ENCODE measurements around the gene ZBED4. TPM values are rescaled to one million over a fixed set of nuclear protein-coding genes. Genes with fewer than 3 reads are reported as not detected.

The ZBED4 gene, protein sequence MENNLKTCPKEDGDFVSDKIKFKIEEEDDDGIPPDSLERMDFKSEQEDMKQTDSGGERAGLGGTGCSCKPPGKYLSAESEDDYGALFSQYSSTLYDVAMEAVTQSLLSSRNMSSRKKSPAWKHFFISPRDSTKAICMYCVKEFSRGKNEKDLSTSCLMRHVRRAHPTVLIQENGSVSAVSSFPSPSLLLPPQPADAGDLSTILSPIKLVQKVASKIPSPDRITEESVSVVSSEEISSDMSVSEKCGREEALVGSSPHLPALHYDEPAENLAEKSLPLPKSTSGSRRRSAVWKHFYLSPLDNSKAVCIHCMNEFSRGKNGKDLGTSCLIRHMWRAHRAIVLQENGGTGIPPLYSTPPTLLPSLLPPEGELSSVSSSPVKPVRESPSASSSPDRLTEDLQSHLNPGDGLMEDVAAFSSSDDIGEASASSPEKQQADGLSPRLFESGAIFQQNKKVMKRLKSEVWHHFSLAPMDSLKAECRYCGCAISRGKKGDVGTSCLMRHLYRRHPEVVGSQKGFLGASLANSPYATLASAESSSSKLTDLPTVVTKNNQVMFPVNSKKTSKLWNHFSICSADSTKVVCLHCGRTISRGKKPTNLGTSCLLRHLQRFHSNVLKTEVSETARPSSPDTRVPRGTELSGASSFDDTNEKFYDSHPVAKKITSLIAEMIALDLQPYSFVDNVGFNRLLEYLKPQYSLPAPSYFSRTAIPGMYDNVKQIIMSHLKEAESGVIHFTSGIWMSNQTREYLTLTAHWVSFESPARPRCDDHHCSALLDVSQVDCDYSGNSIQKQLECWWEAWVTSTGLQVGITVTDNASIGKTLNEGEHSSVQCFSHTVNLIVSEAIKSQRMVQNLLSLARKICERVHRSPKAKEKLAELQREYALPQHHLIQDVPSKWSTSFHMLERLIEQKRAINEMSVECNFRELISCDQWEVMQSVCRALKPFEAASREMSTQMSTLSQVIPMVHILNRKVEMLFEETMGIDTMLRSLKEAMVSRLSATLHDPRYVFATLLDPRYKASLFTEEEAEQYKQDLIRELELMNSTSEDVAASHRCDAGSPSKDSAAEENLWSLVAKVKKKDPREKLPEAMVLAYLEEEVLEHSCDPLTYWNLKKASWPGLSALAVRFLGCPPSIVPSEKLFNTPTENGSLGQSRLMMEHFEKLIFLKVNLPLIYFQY
- 34.3 and 36.5 TPM in 2 replicates for total RNA-seq
- long read RNA-seq, full-length matches to known transcripts, result 1 of 45 reads
- long read RNA-seq, partial matches to known transcripts, result 0 of 45 reads
- long read RNA-seq, other reads (novel, unspliced or antisense), result 44 of 45 reads

DNA sequence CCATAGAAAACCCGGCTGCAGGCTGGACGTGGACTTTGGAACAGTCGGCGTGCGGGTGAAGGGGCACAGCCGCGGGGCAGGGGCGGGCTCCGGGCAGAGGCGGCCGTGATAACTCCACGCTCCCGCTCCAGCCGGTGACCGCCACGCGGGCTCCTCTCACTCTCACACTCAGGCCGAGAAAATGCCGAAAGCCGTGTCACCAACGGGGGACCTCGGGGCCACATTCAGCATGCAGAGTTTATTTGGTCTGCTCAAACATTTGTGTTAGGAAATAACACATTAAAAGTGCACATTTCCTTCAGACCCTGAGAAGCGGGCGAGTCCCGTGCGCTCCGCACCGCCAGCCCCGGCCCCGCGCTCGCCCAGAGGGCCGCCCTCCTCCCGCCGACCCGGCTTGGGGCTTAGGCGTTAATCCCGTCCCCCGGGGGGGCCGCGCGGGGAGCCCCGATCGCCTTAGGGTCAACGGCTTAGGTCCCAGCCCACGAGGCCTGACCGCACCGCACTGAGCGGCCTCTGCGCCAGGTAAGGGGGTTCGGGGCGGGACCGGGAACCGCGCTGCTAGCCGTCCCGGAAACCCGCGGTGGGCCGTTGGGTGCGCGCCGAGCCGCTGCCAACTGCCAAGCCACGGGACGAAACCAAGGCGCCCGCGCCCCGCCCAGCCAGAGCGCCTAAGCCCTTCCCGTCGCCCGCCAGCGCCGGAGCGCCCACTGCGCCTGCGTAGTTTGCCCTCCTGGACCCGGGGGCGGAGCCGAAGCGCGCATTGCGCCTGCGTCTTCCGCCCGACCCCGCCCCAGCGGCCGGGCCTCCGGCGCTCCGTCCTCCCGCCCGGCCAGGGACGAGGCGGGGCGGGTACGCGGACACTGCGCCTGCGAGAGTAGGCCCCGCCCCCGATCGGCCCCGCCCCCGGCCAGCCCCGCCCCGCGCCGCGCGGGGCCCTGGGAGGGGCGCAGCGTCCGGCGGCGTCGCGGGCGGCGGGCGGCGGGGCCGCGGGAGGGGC lies at the start of gene ZBED4:
ZBED4 (plus strand) TSS at position 947 of the 997 bp plus-strand sequence. CDS start 29,819 bp downstream, outside the sequence.
- Mint-ChIP-seq H3K27ac (peak within 1 kb of the TSS; percentile 95), H3K36me3 (ENCODE audit: insufficient read depth) (no peaks in the 10 kb centered on the region), H3K27me3 (peaks cover 29% of the 10 kb centered on the region), H3K4me1 (ENCODE audit: low read depth) (peaks cover 28% of the 10 kb centered on the region), H3K4me3 (ENCODE audit: low read depth) (peak within 1 kb of the TSS; percentile 96), H3K9me3 (ENCODE audit: low read depth) (no peaks in the 10 kb centered on the region)
- TF ChIP-seq, protein P1, sequence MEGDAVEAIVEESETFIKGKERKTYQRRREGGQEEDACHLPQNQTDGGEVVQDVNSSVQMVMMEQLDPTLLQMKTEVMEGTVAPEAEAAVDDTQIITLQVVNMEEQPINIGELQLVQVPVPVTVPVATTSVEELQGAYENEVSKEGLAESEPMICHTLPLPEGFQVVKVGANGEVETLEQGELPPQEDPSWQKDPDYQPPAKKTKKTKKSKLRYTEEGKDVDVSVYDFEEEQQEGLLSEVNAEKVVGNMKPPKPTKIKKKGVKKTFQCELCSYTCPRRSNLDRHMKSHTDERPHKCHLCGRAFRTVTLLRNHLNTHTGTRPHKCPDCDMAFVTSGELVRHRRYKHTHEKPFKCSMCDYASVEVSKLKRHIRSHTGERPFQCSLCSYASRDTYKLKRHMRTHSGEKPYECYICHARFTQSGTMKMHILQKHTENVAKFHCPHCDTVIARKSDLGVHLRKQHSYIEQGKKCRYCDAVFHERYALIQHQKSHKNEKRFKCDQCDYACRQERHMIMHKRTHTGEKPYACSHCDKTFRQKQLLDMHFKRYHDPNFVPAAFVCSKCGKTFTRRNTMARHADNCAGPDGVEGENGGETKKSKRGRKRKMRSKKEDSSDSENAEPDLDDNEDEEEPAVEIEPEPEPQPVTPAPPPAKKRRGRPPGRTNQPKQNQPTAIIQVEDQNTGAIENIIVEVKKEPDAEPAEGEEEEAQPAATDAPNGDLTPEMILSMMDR (IDR thresholded peaks at IDR 0.05; ENCODE audit: unreplicated experiment), result no peak
- peak; percentile 98 for DNase-seq (ENCODE audit: low spot score, unreplicated experiment)

DNA sequence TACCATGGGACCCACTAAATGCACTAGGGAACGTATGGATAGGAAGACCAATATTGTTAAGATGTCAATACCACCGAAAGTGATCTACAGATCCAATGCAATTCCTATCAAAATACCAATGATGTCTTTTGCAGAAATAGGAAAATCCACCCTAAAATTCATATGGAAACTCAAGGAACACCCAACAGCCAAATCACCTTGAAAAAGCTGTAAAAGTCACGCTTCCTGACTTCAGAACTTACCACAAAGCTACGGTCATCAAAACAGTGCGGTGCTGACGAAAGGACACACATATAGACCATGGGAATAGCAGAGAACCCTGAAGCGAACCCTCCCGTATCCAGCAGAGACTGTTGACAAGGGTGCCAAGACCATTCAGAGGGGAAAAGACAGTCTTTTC lies 46.5 kb upstream of the ZBED4 start:
- Mint-ChIP-seq H3K36me3 (ENCODE audit: insufficient read depth) (peaks cover 33% of the 10 kb centered on the region), H3K27ac (no peak overlapping the region), H3K4me3 (ENCODE audit: low read depth) (no peak overlapping the region), H3K9me3 (ENCODE audit: low read depth) (peaks cover 5% of the 10 kb centered on the region), H3K4me1 (ENCODE audit: low read depth) (no peaks in the 10 kb centered on the region), H3K27me3 (no peaks in the 10 kb centered on the region)
- TF ChIP-seq, protein P1 (IDR thresholded peaks at IDR 0.05; ENCODE audit: unreplicated experiment), result no peak
- no peak for DNase-seq (ENCODE audit: low spot score, unreplicated experiment)

DNA sequence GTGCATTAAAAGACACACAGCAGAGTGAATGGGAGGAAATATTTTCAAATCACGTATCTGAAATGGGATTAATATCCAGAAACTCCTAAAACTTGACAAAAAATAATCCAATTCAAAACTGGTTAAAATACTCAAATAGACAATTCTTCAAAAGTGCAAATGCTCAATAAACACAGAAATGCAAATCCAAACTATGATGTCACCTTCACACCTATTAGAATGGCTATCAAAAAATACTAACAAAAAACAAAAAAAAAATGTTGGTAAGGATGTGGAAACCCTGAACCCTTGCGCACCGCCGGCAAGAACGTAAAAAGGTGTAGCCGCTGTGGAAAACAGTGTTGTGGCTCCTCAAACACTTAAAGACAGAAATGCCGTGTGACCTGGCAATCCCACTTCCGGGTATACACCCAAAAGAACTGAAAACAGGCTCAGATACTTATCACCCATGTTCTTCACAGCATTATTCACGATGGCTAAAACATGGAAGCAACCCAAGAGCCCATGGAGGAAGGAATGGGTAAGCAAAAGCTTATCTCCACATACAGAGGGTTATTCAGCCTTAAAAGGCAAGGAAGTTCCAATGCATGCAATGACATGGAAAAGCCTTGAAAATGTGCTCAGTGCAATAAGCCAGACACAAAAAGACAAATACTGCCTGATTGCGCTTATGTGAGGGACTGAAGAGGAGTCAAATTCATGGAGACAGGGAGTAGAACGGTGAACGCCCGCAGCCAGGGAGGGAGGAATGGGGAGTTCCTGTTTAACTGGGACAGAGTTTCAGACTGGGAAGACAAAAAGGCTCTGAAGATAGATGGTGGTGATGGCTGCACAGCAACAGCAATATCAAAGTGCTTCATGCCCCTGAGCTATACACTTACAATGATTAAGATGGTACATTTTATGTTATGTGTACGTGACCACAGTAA lies 45.6 kb upstream of the ZBED4 start:
- Mint-ChIP-seq H3K4me1 (ENCODE audit: low read depth) (no peaks in the 10 kb centered on the region), H3K27me3 (no peaks in the 10 kb centered on the region), H3K9me3 (ENCODE audit: low read depth) (peaks cover 5% of the 10 kb centered on the region), H3K4me3 (ENCODE audit: low read depth) (no peak overlapping the region), H3K36me3 (ENCODE audit: insufficient read depth) (peaks cover 32% of the 10 kb centered on the region), H3K27ac (no peak overlapping the region)
- no peak for DNase-seq (ENCODE audit: low spot score, unreplicated experiment)
- TF ChIP-seq, protein P1 (IDR thresholded peaks at IDR 0.05; ENCODE audit: unreplicated experiment), result no peak

DNA sequence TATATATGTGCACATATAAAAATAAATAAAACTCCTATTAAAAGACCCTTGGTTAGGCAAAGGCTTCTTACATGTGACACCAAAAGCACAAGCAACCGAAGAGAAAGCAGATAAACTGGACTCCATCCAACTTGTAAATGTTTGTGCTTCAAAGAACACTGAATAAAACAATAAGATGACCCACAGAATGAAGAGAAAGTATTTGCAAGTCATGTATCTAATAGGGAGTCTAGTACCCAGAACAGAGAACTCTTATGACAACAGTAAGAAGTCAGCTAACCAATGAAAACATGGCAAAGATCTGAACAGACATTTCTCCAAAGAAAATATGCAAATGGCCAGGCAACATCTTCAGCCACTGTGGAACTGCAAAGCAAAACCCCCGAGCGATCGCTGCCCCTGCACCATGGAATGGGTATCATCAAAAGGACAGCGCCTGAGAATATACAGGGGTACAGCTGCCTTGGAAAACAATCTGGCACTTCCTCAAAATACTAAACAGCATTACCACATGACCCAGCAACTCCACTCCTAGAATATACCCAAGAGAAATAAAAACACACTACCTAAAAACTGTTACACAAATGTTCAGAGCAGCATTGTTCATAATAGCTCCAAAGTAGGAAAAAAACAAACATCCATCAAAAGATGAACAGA lies 43.2 kb upstream of the ZBED4 start:
- no peaks in the 10 kb centered on the region for H3K27me3 Mint-ChIP-seq
- H3K36me3 Mint-ChIP-seq (ENCODE audit: insufficient read depth), result peaks cover 32% of the 10 kb centered on the region
- H3K27ac Mint-ChIP-seq, result no peak overlapping the region
- no peak for DNase-seq (ENCODE audit: low spot score, unreplicated experiment)
- H3K4me3 Mint-ChIP-seq (ENCODE audit: low read depth), result no peak overlapping the region
- no peaks in the 10 kb centered on the region for H3K4me1 Mint-ChIP-seq (ENCODE audit: low read depth)
- TF ChIP-seq, protein P1 (IDR thresholded peaks at IDR 0.05; ENCODE audit: unreplicated experiment), result no peak
- H3K9me3 Mint-ChIP-seq (ENCODE audit: low read depth), result peaks cover 5% of the 10 kb centered on the region

Data from progenitor cell of endocrine pancreas (in vitro differentiated cells).